NCI-H1092 (cell line): ENCODE data around the gene NFS1.

Experiments
- DNase-seq: peaks from one replicate; lab custom pipeline; 2025; lab: John Stamatoyannopoulos, UW

NFS1 gene

GRCh38 chr20:35638751-35639150, 60.4 kb downstream of the NFS1 start:
- DNase-seq = no peak

DNA sequence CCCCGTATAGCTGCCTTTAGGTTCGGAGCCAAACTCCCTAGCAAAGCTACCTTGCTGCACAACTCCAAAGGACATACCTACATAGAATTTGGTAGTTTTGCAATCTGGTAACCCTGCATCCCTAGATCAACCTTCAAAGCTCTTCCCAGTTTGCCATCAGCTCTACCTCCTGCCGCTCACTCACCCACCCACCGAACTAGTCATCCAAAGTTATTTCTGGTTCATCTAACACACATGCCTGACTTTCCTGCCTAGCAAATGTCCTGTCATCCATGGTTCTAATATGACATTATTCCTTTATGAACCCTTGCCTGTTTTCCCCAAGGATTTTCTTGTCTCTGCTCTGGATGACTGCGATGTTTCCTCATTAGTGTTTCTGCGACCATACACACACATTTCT, 61.9 kb downstream of the NFS1 start:
- DNase-seq = no peak

GRCh38 chr20:35636095-35636494, 63.1 kb downstream of the NFS1 start:
- DNase-seq = no peak

GRCh38 chr20:35635652-35636051, 63.5 kb downstream of the NFS1 start:
- DNase-seq = no peak

DNA sequence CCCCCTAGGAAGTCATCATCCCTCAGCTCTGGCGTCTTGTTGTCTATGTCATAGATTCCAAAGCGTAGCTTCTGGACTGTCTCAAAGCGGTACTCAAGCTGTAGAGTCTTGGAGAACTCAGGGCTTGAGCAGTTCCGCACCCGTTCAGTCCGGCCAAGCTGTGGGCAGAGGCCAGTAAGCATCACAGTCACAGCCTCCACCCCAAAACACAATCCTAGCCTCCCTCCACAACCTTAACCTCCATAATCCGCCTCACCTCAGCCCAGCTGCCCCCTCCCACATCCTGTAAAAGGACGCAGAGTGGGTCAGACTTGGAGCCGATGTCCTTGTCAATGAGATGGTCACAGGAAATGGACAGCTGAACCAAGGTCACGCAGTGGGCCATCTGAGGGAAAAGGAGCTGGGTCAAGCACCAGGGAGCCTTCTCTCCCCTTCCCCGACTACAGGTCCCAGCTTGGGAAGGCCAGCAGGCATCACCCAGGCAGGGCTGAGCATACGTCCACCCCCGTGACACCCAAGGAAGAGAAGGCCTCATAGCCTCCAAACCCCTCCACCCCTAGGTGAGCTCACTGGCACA, 66.5 kb downstream of the NFS1 start:
- DNase-seq = no peak

- no peak for DNase-seq
Observed at GRCh38 chr20:35630636-35631035, 68.5 kb downstream of the NFS1 start.

- DNase-seq = no peak
Observed at GRCh38 chr20:35629427-35630145, 69.6 kb downstream of the NFS1 start.

DNA sequence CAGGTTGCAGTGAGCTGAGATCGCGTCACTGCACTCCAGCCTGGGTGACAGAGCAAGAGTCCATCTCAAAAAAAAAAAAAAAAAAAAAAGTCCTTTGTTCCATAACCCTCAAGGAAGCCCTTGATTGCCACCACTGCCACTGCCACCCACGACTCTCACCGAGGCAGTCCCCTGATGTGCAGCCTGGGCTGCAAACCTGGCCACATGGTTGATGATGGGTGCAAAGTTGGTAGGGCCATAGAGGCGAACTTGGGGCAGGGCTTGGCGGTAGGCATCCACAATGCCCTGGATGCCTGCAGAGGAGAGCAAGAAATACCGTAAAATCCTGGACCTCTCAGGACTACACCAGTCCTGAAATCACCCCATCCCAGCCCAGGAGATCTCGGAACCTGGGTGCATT, 72.0 kb downstream of the NFS1 start:
- no peak for DNase-seq

- DNase-seq = no peak
Observed at GRCh38 chr20:35626386-35627001, 72.7 kb downstream of the NFS1 start.

- no peak for DNase-seq
Observed at GRCh38 chr20:35625584-35626385, 73.4 kb downstream of the NFS1 start.

GRCh38 chr20:35621560-35621946, 77.6 kb downstream of the NFS1 start:
- no peak for DNase-seq

GRCh38 chr20:35620818-35621559, 78.2 kb downstream of the NFS1 start:
- DNase-seq = no peak

DNA sequence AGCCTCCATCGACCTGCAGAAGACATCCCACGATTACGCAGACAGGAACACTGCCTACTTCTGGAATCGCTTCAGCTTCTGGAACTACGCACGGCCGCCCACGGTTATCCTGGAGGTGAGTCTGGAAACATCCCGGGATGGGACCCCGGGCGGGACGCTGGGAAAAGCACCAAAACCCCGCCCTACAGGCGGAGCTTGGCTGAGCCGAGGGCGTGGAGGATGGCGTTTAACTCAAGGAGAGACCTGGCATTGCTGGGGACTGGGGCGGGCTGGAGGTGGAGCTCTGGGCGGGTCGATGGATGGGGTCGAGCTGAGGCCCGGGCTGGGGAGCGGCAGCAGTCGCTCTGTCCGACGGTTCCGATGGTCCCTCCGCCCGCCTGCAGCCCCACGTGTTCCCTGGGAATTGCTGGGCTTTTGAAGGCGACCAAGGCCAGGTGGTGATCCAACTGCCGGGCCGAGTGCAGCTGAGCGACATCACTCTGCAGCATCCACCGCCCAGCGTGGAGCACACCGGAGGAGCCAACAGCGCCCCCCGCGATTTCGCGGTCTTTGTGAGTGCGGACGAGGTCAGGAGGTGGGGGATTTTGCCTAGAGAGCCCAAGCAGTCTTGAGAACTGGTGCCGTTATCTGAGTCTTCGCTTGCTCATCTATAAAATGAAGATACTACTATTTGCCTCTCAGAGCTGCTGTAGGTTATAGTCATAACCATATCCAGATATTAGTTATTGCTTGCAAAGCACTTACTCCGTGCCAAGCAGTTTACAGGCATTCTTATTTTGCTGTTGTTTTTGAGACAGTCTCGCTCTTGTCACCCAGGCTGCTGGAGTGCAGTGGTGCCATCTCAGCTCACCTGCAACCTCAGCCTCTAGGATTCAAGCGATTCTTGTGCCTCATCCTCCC, 79.7 kb downstream of the NFS1 start:
- DNase-seq = peak; percentile 40

DNA sequence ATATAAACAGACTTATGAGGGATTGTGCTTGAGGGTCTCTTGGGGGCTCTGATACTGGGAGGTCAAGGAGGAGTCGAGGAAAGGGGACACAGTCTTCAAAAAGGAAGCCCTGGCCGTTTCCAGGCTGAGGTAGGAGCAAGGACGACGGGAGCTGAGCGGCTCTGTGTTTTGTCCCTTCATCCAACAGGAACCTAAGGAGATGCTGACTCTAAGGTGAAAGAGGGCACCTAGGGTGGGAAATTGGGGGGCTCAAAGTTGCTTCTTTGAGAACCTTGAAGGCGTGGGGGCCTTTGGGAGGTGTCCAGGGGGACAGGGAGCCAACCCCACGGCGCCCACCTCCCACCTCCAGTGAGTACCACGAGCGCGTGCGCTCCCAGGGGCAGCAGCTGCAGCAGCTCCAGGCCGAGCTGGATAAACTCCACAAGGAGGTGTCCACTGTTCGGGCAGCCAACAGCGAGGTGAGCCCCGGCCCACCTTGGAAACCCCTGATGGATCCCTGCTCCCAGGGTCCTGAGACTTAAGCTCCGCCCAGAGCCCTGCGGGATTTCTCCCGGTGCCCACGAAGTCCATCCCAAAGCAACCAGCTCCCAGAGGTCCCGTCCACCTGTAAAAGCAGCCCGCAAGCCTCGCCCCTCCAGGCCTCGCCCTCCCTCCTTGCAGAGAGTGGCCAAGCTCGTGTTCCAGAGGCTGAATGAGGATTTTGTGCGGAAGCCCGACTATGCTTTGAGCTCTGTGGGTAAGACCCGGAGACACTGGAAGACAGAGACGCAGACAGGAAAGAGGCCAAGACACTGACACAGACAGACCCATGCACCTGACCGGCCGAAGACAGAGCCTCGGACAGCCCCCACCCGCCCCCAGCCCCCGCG, 80.7 kb downstream of the NFS1 start:
- DNase-seq = no peak
